K562 (cell line): ENCODE measurements around the gene EPB41L3.

Source experiments
- ATF3 ChIP-seq, 2 experiments: fragments of 450-650 bp in 1 of 2; sonication (generic) in 1 of 2; formaldehyde crosslinking in 1 of 2; IDR thresholded peaks in 1 of 2; conservative IDR thresholded peaks in 1 of 2; 2 replicates each; pipeline versions ENCODE4 v1.6.1 to v1.8.1; 2016 to 2023; ENCODE audit warnings: mild to moderate bottlenecking in 2 of 2, moderate library complexity in 2 of 2, inconsistent platforms in 1 of 2, missing genetic modification reagents in 1 of 2
- KDM1A ChIP-seq, 2 experiments: fragments of 450-650 bp; IDR thresholded peaks; 2 replicates each; pipeline ENCODE4 v1.6.1; 2016; ENCODE audit warnings: mild to moderate bottlenecking in 2 of 2
- NFIC ChIP-seq: fragments of 450-650 bp; IDR thresholded peaks from 2 replicates; pipeline ENCODE4 v1.6.1; 2017; ENCODE audit warnings: mild to moderate bottlenecking, inconsistent platforms
- SNRNP70 ChIP-seq: fragments of 200-400 bp; formaldehyde crosslinking; optimal IDR thresholded peaks from 2 replicates; pipeline ENCODE3; 2017; ENCODE audit warnings: low read depth, low read length
- THAP7 ChIP-seq: fragments of 250-450 bp; sonication (Bioruptor Pico); IDR thresholded peaks from 2 replicates; pipeline ENCODE4 v1.5.0; 2021
- ZNF274 ChIP-seq: IDR thresholded peaks from 2 replicates; pipeline ENCODE4 v1.6.1; 2011; ENCODE audit warnings: low read depth, mild to moderate bottlenecking, low read length, moderate library complexity, borderline replicate concordance
- ZNF830 ChIP-seq: fragments of 250-450 bp; sonication (Bioruptor Pico); IDR thresholded peaks from 2 replicates; pipeline ENCODE4 v1.5.0; 2021; ENCODE audit warnings: mild to moderate bottlenecking

- TF ChIP-seq SNRNP70 (no peak), ATF3 (IDR thresholded peaks at IDR 0.05) (no peak), ATF3 (CRISPR knock-in tag; conservative IDR thresholded peaks at IDR 0.05) (no peak), KDM1A (IDR thresholded peaks at IDR 0.05) (no peak), ZNF830 (no peak), ZNF274 (no peak), NFIC (no peak), THAP7 (no peak)
These were observed 28.6 kb downstream of the EPB41L3 start for GRCh38 chr18:5515011-5515784.
